Gastrocnemius medialis (tissue), 4 donors: Measurements from ENCODE around the gene NDUFS5.

Experiments used
- CTCF ChIP-seq, 5 experiments: fragments of 450-650 bp in 3 of 5; fragments of 200-600 bp in 2 of 5; sonication (generic) in 2 of 5; IDR thresholded peaks in 4 of 5; conservative IDR thresholded peaks in 1 of 5; 1 replicate in 4 of 5; 2 replicates in 1 of 5; pipeline ENCODE4 v1.5.1; 2016 to 2019; ENCODE audit warnings: antibody characterized with exemption in 5 of 5, mild to moderate bottlenecking in 3 of 5, moderate library complexity in 3 of 5
- POLR2A ChIP-seq, 2 donors: fragments of 450-650 bp; IDR thresholded peaks; one replicate each; pipeline ENCODE4 v1.6.1; 2017; ENCODE audit warnings: antibody characterized with exemption in 2 of 2, mild to moderate bottlenecking in 2 of 2, moderate library complexity in 2 of 2

- TF ChIP-seq POLR2A (IDR thresholded peaks at IDR 0.05) (no peak), CTCF (IDR thresholded peaks at IDR 0.05 in 4 of 5, conservative IDR thresholded peaks at IDR 0.05 in 1 of 5) (no peak)
Observed at GRCh38 chr1:39046613-39047210, 20.6 kb downstream of the NDUFS5 start.
